Measurements from ENCODE around the gene GMIP.

- no peak for TF ChIP-seq REST (IDR thresholded peaks at IDR 0.05; ENCODE audit: low read depth)
- no peak for TF ChIP-seq CEBPB (IDR thresholded peaks at IDR 0.05)
- no peak for TF ChIP-seq FOXM1 (IDR thresholded peaks at IDR 0.05; ENCODE audit: borderline replicate concordance, low read depth)
- TF ChIP-seq NFIC (IDR thresholded peaks at IDR 0.05) = no peak
- no peak for TF ChIP-seq TCF12 (IDR thresholded peaks at IDR 0.05; ENCODE audit: low read depth)
- TF ChIP-seq TAF1 (IDR thresholded peaks at IDR 0.05; ENCODE audit: low read depth) = no peak
- TF ChIP-seq RAD21 (IDR thresholded peaks at IDR 0.05; ENCODE audit: low read depth) = no peak
- no peak for TF ChIP-seq MAX (IDR thresholded peaks at IDR 0.05)
- TF ChIP-seq EGR1 (IDR thresholded peaks at IDR 0.05) = no peak
- no peak for TF ChIP-seq USF1 (IDR thresholded peaks at IDR 0.05)
- TF ChIP-seq ZBTB7A (IDR thresholded peaks at IDR 0.05; ENCODE audit: low read depth) = no peak
- TF ChIP-seq YY1 (IDR thresholded peaks at IDR 0.05; ENCODE audit: low read depth) = no peak
These were observed 5.8 kb downstream of the GMIP start for GRCh38 chr19:19637523-19638251.

Measured in Ishikawa (cell line).